Measurements from ENCODE around the gene E2F3.

DNA sequence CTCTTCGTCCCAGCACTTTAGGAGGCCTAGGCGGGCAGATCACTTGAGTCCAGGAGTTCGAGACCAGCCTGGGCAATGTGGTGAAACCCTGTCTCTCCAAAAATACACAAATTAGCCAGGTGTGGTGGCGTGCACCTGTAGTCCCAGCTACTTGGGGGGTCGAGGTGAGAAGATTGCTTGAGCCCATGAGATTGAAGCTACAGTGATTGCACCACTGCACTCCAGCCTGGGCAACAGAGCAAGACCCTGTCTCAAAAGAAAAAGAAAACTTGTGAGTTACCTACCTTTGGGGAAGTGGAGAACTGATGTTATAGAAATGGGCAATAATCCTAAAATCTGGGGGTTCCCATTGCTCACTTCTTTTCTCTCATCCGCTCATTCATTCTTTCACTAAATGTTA is 58.0 kb downstream of the E2F3 start:
- TF ChIP-seq POLR2A (IDR thresholded peaks at IDR 0.05; ENCODE audit: low read length): no peak
- TF ChIP-seq GATA1 (IDR thresholded peaks at IDR 0.05; ENCODE audit: low read depth, low read length): no peak

Measured in erythroblast (primary cell).